GM21529 (cell line): ENCODE results near the gene CAPN9.
"Not testable (repeated sequence)": the region's sequence is repeated elsewhere in the genome, so short reads cannot be mapped to it uniquely, and the experiment has no call there.

ENCODE experiments used
- ATAC-seq: cut with Tn5 transposase; IDR thresholded peaks from one replicate; pipeline ENCODE4 v1.9.1; 2021; ENCODE audit not compliant: unreplicated experiment

The CAPN9 gene

GRCh38 chr1:230747127-230747730 is at the start of gene CAPN9:
CAPN9 (plus strand) TSS chr1:230747388; CDS start chr1:230747497, 109 bp downstream.
- no peak for ATAC-seq

- ATAC-seq: no peak
Measured at GRCh38 chr1:230698130-230698529, 49.1 kb upstream of the CAPN9 start.

DNA sequence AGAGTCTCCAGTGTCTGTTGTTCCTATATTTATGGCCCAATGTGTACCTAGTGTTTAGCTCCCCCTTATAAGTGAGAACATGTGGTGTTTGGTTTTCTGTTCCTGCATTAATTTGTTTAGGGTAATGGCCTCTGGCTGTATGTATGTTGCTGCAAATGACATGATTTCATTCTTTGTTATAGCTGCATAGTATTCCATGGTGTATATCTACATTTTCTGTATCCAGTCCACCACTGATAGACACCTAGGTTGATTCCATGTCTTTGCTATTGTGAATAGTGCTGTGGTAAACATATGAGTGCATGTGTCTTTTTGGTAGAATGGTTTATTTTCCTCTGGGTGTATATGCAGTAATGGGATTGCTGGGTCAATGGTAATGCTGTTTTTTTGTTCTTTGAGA is 48.2 kb upstream of the CAPN9 start:
- ATAC-seq: not testable (repeated sequence)

GRCh38 chr1:230699716-230700115 is 47.5 kb upstream of the CAPN9 start:
- no peak for ATAC-seq

GRCh38 chr1:230700132-230700531 is 47.1 kb upstream of the CAPN9 start:
- ATAC-seq: no peak

GRCh38 chr1:230701434-230701833 is 45.8 kb upstream of the CAPN9 start:
- no peak for ATAC-seq

DNA sequence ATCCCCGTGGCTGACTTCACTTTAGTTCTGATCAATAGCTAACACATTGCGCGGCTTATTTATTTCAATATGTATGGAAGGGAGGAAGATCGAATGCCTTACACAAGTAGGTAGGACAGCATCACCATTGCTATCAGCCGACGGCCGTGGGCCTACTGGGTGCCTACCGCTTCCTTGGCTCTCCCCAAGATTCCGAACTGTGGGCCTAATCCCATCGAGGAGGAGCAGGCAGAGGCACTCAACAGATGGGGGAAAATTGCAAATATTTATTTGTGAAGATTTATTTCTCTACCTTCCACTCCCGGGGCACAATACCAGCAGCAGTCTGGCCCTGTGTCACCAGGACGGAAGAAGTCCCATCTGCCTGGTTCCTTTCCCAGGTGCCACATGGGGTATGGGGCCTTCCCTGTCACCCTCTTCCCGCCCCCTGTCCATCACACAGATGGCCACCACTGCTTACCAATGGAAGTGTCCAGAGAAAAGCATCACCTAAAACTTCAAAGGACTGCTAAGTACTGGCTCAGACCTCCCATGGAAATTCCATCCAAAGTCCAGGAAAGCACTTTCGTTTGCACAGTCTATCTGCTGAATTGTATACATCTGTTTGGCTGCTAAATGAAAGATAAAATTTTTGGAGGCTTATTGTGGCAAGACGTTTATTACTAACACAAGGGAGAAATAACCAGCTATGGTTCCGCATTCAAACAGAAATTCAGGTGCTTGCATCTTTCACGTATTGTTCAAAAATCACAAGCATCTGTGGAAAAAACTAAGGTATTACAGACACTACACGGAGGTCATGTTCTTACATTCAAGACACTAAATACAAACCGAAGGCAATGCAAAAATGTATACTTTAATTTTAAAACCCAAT is 45.1 kb upstream of the CAPN9 start:
- no peak for ATAC-seq

DNA sequence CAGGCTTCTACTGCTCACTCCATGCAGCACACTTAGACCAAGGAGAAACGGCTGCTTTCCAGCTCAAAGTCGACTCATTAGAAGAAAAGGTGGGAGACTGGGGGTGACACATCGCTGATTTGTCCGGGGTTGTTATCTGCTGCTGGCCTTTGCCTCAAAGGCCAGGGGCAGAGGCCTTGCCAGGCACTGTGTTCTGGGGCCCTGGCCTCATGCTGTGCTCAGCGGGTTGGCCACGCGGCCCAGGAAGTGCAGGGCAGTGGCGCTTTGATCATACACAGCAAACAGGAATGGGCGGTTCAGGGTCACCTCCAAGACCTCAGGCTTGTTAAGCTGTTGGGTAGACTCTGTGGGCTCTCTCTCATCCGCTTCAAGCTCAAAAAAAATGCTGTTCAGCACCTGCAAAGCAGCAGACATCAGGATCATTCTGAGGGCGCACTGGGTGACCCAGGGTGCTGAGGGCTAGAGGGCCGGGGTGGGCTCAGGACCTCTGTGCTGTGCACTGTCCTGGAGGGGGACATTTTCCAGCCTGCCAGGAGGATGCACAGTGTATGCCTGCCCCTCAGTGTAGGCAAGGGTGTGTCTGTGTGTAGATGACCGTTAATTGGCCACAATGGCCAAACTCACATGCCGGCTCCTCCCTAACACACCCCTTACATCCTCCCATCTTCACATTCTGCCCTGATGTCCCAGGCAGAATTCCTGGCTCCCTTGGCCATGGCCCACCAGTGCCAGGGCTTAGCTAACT is 44.1 kb upstream of the CAPN9 start:
- no peak for ATAC-seq

DNA sequence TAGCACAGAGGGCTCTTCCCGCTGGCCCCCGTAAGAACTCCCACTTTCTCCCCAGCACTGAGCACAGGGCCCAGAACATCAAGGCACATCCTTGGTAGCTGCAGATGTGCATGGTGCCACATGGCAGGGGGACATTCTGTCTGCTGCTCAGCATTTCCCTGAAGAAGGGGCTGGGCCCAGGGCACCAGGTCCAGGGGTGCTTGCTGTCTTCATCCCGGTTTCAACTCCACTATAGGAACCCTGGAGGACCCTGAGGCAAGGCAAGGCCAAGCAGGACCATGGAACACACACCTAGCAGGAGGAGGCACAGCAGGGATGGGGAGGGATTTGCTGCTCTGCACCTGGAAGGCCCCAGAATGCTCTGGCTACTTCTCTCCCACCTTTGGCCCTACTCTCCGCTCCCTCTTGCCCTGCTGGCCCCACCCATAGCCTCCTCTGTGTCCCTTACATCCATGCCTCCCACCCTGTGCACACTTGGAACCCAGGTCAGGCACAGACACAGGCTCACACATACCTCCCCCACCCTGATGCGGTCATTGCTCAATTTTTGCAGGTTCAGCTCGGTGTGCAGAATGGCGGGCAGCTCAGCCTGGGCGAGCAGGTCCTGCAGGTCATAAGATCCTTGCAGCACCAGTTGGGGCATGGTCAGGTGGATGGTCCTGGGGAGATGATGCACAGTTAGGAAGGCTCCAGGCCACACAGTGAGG is 43.4 kb upstream of the CAPN9 start:
- ATAC-seq: no peak

DNA sequence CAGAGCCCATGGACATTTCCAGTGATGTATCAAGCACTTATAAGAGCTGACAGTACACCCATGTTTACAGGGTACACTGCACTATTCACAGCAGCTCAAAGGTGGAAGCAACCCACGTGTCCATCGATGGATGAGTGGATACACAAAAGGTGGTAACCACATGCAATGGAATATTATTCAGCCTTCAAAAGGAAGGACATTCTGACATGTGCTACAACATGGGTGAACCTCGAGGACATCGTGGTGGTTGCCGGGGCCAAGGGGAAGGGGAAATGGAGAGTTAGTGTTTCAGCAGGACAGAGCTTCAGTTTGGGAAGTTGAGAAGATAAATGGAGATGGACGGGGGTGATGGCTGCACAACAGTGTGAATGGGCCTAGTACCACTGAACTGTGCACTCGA is 42.4 kb upstream of the CAPN9 start:
- no peak for ATAC-seq

- no peak for ATAC-seq
Measured at GRCh38 chr1:230705289-230706019, 41.7 kb upstream of the CAPN9 start.

- no peak for ATAC-seq
Measured at GRCh38 chr1:230706020-230706699, 41.0 kb upstream of the CAPN9 start.

DNA sequence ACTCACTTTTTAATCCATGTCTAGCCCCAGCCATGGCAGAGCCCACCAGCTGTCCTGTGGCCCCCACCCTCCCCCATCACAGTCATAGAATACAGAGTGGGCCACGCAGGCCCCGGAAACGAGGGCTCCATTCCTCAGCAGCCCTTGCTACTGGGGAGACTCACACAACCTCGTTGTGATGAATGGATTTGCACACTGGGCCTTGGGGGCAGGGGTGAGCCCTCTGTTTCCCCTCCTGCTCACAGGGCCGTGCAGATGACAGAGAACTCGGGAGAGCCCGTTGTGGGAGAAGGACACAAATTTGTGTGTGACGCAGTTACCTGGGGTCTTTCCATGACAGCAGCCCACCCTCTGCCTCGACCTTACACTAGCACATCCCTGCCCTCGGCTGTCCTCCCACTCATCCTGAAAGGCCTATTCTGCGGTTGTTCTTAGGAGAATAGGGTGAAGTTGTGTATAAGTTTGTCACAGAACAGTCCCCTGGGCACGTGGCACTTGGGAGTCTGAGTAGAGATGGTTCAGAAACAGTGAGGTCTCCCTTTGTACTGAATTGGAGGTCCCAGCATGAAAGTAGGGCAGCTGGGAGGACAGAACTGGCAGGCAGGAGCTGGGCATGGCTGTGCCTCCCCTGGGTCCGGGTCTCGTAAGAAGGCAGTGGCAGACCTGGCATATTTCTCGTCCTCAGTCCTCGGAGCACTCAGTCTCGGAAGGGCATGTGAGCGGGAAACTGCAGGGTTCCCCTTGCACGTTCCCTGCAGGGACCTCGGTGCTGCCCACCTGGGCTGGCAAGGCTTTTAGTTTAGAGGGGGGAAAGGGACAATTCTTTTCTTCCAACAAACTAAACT is 40.1 kb upstream of the CAPN9 start:
- ATAC-seq: no peak

- ATAC-seq: no peak
Measured at GRCh38 chr1:230707732-230708630, 39.2 kb upstream of the CAPN9 start.

GRCh38 chr1:230708631-230709580 is 38.3 kb upstream of the CAPN9 start:
- no peak for ATAC-seq

DNA sequence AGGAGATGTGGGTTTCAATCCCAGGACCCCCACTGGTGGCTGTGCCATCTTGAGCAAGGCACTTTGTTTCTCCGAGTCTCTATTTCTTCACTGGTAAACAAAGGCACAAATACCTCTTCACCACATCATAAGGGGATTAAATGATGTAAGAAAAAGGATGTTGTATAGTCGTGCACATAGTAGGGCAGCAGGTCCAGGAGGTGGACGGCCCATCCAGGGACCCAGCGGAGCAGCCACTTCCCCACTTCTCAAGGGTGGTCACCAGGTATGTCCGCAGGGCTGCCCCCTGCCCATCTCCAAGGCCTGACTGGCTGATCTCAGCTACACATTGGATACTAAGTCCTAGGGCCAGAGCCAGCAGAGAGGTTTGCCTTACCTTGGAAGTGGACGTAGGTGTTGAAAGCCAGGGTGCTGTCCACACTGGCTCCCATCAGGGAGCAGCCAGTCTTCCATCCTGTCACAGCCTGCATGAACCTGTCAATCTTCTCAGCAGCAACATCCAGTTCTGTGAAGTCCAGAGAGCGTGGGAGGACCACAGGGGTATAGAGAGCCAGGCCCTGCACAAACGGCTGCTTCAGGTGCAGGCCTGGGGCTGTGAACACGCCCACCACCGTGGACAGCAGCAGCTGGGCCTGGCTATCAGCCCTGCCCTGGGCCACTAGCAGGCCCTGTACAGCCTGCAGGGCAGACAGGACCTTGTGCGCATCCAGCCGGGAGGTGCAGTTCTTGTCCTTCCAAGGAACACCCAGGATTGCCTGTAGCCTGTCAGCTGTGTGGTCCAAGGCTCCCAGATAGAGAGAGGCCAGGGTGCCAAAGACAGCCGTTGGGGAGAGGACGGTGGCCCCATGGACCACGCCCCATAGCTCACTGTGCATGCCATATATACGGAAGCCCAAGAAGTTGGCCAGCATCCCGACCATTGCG is 37.3 kb upstream of the CAPN9 start:
- ATAC-seq: no peak
